Rectal smooth muscle tissue (tissue), 1 donor: Measurements from ENCODE around the gene SARNP.

Experiments
- H3K27ac ChIP-seq: one replicate; pipeline ENCODE4 v1.7.0; 2013; ENCODE audit warnings: low read depth, low read length, inconsistent platforms
- H3K27me3 ChIP-seq: one replicate; pipeline ENCODE4 v1.7.0; 2013; ENCODE audit warnings: low read length; ENCODE audit not compliant: control insufficient read depth, insufficient read depth
- H3K36me3 ChIP-seq: one replicate; pipeline ENCODE4 v1.7.0; 2013; ENCODE audit warnings: low read length; ENCODE audit not compliant: control insufficient read depth, insufficient read depth
- H3K4me1 ChIP-seq: one replicate; pipeline ENCODE4 v1.7.0; 2013; ENCODE audit warnings: low read length; ENCODE audit not compliant: control insufficient read depth, insufficient read depth
- H3K4me3 ChIP-seq: one replicate; pipeline ENCODE4 v1.7.0; 2013; ENCODE audit warnings: low read length
- H3K9ac ChIP-seq: one replicate; pipeline ENCODE4 v1.7.0; 2013; ENCODE audit warnings: low read length

Gene SARNP

GRCh38 chr12:55814257-55814656 lies 3.3 kb downstream of the SARNP start:
- no peak overlapping the region for H3K27ac ChIP-seq
- no peak overlapping the region for H3K4me3 ChIP-seq
- no peak overlapping the region for H3K9ac ChIP-seq
- H3K27me3 ChIP-seq, result no peaks in the 10 kb centered on the region
- no peaks in the 10 kb centered on the region for H3K36me3 ChIP-seq
- H3K4me1 ChIP-seq, result peaks cover 12% of the 10 kb centered on the region

GRCh38 chr12:55812088-55812487 lies 5.4 kb downstream of the SARNP start:
- H3K4me3 ChIP-seq, result no peak overlapping the region
- no peaks in the 10 kb centered on the region for H3K27me3 ChIP-seq
- peaks cover 6% of the 10 kb centered on the region for H3K4me1 ChIP-seq
- no peaks in the 10 kb centered on the region for H3K36me3 ChIP-seq
- no peak overlapping the region for H3K9ac ChIP-seq
- H3K27ac ChIP-seq, result no peak overlapping the region

GRCh38 chr12:55809274-55809673 lies 8.2 kb downstream of the SARNP start:
- Histone ChIP-seq H3K36me3 (no peaks in the 10 kb centered on the region), H3K4me3 (no peak overlapping the region), H3K27ac (no peak overlapping the region), H3K9ac (no peak overlapping the region), H3K4me1 (no peaks in the 10 kb centered on the region), H3K27me3 (no peaks in the 10 kb centered on the region)

GRCh38 chr12:55806982-55807381 lies 10.5 kb downstream of the SARNP start:
- Histone ChIP-seq H3K4me1 (no peaks in the 10 kb centered on the region), H3K27ac (no peak overlapping the region), H3K9ac (no peak overlapping the region), H3K36me3 (peaks cover 3% of the 10 kb centered on the region), H3K27me3 (no peaks in the 10 kb centered on the region), H3K4me3 (no peak overlapping the region)

- Histone ChIP-seq H3K4me1 (no peaks in the 10 kb centered on the region), H3K27ac (no peak overlapping the region), H3K36me3 (peaks cover 31% of the 10 kb centered on the region), H3K4me3 (no peak overlapping the region), H3K27me3 (no peaks in the 10 kb centered on the region), H3K9ac (no peak overlapping the region)
These were observed 20.0 kb downstream of the SARNP start for GRCh38 chr12:55797550-55797949.

GRCh38 chr12:55797068-55797467 lies 20.5 kb downstream of the SARNP start:
- Histone ChIP-seq H3K4me1 (no peaks in the 10 kb centered on the region), H3K36me3 (peaks cover 31% of the 10 kb centered on the region), H3K4me3 (no peak overlapping the region), H3K27me3 (no peaks in the 10 kb centered on the region), H3K27ac (no peak overlapping the region), H3K9ac (no peak overlapping the region)

GRCh38 chr12:55795950-55796349 lies 21.6 kb downstream of the SARNP start:
- Histone ChIP-seq H3K36me3 (peaks cover 29% of the 10 kb centered on the region), H3K9ac (no peak overlapping the region), H3K4me1 (no peaks in the 10 kb centered on the region), H3K27me3 (no peaks in the 10 kb centered on the region), H3K4me3 (no peak overlapping the region), H3K27ac (no peak overlapping the region)

GRCh38 chr12:55789893-55790292 lies 27.6 kb downstream of the SARNP start:
- no peak overlapping the region for H3K9ac ChIP-seq
- peaks cover 22% of the 10 kb centered on the region for H3K36me3 ChIP-seq
- H3K27ac ChIP-seq, result no peak overlapping the region
- H3K4me1 ChIP-seq, result no peaks in the 10 kb centered on the region
- no peak overlapping the region for H3K4me3 ChIP-seq
- H3K27me3 ChIP-seq, result no peaks in the 10 kb centered on the region

- Histone ChIP-seq H3K27ac (no peak overlapping the region), H3K9ac (no peak overlapping the region), H3K27me3 (no peaks in the 10 kb centered on the region), H3K4me3 (no peak overlapping the region), H3K36me3 (peaks cover 22% of the 10 kb centered on the region), H3K4me1 (no peaks in the 10 kb centered on the region)
These were observed 28.4 kb downstream of the SARNP start for GRCh38 chr12:55789171-55789570.

- peaks cover 27% of the 10 kb centered on the region for H3K36me3 ChIP-seq
- no peak overlapping the region for H3K9ac ChIP-seq
- no peaks in the 10 kb centered on the region for H3K27me3 ChIP-seq
- no peak overlapping the region for H3K4me3 ChIP-seq
- H3K4me1 ChIP-seq, result no peaks in the 10 kb centered on the region
- no peak overlapping the region for H3K27ac ChIP-seq
These were observed 29.0 kb downstream of the SARNP start for GRCh38 chr12:55788546-55788945.

- H3K27me3 ChIP-seq, result no peaks in the 10 kb centered on the region
- H3K36me3 ChIP-seq, result peaks cover 20% of the 10 kb centered on the region
- no peaks in the 10 kb centered on the region for H3K4me1 ChIP-seq
- no peak overlapping the region for H3K4me3 ChIP-seq
- H3K27ac ChIP-seq, result no peak overlapping the region
- no peak overlapping the region for H3K9ac ChIP-seq
These were observed 36.8 kb downstream of the SARNP start for GRCh38 chr12:55780685-55781084.

GRCh38 chr12:55777856-55778255 lies 39.7 kb downstream of the SARNP start:
- Histone ChIP-seq H3K27ac (no peak overlapping the region), H3K27me3 (no peaks in the 10 kb centered on the region), H3K9ac (no peak overlapping the region), H3K4me3 (no peak overlapping the region), H3K4me1 (no peaks in the 10 kb centered on the region), H3K36me3 (peaks cover 7% of the 10 kb centered on the region)

- Histone ChIP-seq H3K9ac (no peak overlapping the region), H3K27me3 (no peaks in the 10 kb centered on the region), H3K27ac (no peak overlapping the region), H3K4me1 (no peaks in the 10 kb centered on the region), H3K4me3 (no peak overlapping the region), H3K36me3 (no peaks in the 10 kb centered on the region)
These were observed 45.8 kb downstream of the SARNP start for GRCh38 chr12:55771736-55772135.
